CD4-positive, alpha-beta T cell treated with Interleukin-21 for 1 hour (primary cell): ENCODE data around the gene DGKI.

ENCODE experiments used
- DNase-seq: peaks from one replicate; pipeline ENCODE4 v3.0.0-alpha.2; 2020

Gene DGKI

DNA sequence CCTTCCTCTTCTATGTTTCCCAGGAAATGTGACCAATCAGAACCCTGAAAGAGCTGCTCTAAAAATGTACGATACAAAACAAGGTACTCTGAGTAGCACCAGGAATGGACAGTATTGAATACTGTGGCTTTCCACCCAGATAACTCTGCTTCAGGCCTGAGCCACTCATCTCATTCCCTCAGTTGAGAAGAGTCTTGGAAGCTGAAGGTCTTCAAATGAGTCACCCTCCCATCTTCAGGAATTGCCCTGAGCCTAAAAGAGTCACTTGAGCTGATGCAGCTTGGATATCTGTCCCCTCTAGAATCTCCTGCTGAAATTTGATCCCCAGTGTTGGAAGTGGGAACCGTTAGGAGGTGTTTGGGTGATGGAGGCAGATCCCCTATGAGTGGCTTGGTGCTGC, 210.4 kb downstream of the DGKI start:
- no peak for DNase-seq

DNA sequence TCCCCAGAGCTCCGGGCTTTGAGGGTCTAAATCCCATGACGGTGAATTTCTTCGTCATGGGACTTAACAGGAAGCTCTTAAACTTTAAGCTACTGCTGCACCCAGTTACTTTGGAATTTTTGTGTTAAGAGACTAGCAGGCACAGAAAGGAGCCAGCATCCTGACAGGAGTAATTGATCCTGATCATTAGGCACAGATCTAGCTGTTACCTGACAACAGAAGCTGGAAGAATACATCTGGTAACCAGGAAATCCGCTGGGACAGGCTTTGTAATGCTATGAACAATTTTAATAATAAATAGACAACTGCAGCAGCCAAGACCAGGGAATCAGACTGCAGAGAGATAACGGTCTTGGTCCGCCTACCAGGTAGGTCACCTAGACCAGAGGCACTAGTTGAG, 210.9 kb downstream of the DGKI start:
- no peak for DNase-seq

DNA sequence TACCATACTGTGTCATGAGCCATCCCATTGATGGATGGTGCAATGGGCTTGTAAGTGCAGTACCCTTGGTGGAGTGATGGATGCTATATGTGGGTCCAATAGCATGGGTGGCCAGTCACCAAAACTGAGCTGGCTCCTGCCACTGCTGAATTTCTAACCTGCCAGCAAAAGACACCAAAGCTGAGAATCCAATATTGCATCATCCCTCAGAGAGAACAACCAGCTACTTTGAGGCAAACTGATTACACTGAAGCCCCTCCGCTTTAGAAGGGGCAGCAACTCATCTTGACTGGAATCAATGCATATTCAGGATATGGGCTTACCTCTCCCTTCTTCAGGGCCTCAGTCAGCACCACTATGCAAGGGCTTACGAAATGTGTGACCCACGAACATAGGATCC, 211.6 kb downstream of the DGKI start:
- DNase-seq = no peak

DNA sequence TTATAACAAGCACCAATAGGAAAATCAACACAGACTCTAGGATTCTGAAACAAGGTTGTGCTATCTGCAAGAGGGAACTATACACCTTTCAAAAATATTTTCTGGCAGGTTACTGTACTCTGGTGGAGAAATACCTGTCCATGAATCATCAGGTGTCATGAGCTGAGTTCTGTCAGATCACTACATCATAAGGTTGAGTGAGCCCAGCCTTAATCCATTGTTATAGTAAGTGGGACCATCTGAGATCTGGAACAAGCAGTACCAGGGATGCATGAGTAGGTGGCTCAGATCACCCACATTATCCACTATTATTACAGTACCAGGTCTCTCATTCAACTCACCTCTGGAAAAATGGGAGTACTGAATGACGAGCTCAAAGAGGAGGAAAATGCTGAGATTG, 212.4 kb downstream of the DGKI start:
- no peak for DNase-seq

DNA sequence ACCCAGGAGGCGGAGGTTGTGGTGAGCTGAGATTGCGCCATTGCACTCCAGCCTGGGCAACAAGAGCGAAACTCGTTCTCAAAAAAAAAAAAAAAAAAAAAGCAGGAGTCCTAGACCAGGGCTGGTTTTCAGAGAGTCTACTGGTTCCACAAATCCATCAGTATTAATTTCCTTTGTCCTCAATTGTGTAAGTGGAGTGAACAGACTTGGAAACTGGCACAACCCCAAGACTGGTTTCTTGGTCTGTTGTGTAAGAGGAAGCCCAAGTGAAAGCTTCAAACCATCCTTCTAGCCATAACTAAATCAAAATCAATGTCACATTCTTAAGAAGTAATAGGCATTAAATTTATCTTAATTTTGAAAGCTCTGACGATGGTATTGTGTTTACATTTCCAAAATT, 213.6 kb downstream of the DGKI start:
- no peak for DNase-seq

DNA sequence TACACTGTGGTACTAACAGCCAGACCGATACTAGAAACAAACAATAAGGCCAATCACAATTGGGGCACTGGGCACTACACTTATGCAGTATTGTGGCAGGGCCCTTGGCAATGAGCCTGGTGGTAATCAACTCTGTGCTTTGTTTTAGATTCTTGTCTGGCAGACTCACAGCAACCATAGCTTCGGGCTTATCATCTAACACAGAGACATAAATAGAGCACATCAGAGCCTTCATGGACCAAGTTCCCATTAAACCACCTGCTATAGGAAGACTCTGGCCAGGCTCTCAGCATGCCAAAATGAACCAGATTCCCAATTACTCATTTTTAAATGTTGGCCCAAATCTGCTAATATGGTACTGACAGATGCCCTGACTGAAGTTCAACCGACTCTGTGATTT, 218.6 kb downstream of the DGKI start:
- no peak for DNase-seq

DNA sequence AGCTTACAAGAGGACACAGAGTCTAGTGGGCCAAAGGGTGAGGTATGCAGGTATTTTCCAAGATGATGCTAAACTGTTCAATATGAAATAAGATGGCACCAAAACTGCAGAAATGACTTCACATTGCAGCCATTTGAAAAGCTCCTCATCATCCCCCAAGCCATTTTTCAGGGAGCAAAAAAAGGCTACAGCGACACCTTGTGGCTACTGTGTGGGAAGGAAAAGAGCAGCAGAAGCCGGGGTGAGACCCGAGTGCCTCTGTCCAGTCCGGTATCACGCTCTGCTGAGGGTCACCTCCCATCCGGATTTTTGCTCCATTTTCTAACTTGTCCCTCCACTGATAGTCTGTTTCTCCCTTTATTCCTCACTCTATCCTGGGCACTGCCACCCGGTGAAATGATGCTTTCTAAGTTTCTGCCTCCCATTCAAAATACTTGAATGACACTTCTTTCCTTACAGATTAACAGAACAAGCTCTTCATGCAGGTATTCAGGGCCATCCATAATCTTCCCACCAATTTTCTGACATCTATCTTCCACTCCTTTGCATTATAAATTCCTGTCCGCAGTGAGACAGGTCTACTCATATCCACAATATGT, 220.2 kb downstream of the DGKI start:
- peak; percentile 8 for DNase-seq

DNA sequence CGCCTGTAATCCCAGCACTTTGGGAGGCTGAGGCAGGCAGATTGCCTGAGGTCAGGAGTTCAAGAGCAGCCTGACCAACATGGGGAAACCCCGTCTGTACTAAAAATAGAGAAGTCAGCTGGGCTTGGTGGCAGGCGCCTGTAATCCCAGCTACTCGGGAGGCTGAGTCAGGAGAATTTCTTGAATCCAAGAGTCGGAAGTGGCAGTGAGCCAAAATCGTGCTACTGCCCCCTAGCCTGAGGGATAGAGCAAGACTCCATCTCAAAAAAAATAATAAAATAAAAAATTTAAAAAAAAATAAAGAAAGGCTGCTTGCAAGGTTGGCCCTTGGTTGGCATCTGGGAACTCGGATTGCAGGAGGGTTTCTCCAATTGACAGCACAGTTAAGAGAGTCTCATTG, 221.6 kb downstream of the DGKI start:
- no peak for DNase-seq

DNA sequence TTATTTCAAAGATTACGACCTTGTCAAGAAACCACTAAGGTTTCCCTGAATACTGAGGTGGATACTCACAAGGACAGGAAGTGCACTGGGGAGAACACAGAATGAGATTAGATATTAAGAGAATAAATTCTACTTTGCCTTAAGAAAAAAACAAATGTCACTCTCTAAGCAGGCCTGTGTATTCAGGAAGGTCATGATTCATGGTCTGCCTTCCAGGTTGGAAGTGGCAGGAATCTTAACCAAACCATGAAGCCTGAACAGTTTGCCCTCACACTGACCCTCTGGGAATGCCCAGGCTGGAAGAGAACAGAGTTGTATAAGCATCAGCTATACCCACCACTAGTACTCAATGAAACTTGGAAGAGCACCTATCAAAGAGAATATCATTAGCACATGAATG, 227.6 kb downstream of the DGKI start:
- DNase-seq = no peak

DNA sequence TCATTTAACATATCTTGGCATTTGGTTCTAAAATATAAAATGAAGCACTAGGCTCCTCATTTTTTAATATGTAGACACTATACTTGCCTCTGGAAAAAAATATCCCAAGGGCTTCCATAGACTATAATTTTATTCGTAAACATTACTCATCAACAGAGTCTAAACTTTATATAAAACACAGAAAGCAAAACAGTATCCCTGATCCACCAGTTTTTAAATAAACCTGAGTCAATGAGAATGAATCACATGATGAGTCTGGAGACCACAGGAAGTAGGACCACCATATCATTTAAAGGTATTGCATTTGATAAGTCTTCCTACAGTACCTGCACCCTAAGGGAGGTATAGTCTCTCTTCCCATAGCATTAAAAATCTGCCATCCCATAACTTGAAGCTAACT, 228.0 kb downstream of the DGKI start:
- no peak for DNase-seq

DNA sequence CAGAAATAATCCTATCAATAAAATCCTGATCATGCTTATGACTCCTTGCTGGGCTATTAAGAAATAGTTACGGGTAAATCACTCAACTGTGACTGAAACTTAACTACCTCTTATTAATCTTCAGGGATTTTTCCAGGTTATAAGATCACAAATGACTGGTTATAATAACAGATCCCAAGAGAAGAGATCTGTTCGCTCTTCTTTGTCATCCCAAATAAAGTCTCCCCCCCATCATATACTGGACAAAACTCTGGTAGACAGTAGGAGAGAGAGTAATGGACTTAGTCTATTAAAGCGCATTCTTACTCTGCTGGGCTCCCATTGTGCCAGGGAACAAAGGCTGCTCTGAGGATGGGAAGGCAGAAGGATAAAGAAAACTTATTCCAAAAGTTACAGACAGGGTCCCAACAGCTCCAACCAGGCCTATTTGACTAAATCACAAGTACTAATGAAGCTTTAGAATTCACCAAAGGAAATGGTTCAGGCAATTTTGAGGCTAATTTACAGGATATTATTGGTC, 233.7 kb downstream of the DGKI start:
- no peak for DNase-seq

DNA sequence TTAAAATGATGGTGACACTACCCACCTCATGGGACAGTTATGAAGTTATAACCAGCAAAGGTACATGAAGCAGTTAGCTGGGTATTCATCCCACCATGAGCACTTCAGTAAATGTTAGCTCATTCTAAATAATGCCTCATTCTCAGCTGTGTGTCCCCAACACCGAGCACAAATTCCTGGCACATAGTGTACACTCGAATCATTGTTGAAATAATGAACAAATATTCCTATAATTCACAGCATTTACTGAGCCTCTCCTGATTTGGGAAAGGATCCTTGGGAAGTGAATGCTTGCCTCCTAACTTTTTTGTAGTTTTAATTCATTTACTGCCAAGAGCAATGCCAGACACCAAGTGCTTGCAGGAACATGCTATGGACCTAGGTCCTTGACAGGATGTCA, 235.2 kb downstream of the DGKI start:
- no peak for DNase-seq

DNA sequence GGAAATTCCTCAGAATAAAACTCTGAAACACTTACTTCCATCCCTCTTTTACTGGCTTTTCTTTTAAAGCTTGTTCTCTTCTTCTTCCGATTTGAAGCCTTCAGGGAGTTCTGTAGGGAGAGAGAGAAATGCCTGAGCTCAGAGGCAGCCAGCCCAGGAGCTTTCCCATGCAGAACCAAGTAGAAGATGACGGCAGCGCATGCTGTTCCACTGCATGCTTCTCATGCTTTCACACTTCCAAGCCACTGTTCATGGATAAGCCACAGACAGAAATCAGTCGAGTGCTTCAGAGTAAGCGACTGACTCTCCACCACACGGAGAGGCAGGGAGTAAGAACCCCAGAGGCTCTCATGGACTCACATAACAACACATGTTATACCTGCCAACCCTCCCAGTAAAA, 237.3 kb downstream of the DGKI start:
- DNase-seq = no peak

DNA sequence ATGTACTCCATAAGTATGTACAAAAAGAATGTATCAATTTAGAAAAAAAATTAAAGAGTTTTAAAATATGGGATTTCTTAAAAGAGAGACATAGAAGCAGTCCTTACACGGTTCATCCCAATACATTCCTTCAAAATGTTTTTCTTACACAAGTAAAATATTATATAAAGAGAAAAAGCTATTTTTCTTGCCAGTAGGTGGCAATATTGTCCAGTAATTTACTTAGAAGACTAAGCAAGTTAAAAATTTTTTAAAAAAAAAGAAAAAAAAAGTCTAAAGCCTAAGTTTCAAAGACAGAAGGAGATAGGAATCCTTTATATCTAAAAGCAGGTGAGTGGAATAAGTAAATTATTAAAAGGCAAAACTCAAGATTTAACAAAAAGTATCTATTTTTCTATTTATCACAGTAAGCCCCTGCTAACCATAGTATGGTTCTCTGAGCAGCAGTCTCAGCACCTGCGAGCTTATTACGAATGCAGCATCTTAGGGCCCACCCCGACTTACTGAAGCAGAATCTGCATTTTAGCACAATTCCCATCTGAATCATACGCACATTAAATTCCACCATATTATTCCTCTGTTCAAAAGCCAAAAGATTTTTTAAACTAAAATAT, 240.6 kb downstream of the DGKI start:
- DNase-seq = peak; percentile 7

DNA sequence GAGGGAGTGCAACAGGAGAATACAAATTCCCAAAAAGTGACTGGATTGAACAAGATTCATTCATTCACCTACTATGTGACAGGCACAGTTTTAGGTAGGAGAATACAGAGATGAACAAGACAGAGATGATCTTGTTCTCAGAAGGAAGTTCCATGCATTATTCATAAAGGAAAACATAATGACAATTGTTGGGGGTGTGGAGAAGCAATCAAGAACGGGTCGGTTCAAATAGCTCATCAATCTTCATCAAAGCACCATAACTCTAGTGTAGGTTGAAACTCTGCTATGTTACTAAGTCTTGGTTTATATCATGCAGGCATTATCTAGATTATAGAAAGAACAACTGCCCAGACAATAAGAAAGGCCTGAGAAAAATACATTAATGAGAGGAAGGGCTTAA, 243.7 kb downstream of the DGKI start:
- no peak for DNase-seq

DNA sequence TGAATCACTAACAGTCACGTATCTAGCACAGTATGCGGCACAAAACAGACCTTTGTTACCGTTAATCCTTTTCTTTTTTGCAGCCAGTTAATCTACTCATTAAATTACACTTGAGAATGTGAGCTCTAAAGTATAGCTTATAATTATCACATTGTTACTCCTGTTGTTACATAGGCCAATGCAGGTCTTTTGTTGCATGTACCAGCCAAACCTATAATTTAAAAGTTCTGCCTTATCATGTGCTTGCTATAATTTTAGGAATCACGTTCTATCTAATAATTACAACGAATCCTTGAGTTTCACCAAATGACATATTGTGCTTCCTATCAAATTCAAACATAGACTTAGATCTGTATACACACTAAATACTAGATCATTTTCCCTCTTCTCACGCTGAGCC, 245.1 kb downstream of the DGKI start:
- no peak for DNase-seq

DNA sequence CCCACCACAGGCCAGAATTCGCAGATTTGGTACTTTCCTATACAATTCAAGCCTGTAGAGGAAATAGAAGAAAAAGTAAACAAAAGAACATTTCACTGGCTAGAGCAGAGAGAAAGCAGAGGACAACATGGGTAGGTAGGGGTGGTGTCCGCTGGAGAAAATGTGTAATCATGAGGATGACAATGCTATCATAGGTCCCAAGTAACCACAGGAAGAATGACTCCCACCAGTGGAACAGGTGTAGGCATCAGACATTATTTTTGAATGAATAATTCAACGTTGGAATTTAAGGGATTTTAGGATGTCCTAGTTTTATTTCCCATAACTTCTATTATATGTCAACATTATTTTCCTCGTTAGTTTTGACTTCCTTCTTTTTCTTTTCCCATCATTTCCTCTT, 248.9 kb downstream of the DGKI start:
- DNase-seq = no peak

DNA sequence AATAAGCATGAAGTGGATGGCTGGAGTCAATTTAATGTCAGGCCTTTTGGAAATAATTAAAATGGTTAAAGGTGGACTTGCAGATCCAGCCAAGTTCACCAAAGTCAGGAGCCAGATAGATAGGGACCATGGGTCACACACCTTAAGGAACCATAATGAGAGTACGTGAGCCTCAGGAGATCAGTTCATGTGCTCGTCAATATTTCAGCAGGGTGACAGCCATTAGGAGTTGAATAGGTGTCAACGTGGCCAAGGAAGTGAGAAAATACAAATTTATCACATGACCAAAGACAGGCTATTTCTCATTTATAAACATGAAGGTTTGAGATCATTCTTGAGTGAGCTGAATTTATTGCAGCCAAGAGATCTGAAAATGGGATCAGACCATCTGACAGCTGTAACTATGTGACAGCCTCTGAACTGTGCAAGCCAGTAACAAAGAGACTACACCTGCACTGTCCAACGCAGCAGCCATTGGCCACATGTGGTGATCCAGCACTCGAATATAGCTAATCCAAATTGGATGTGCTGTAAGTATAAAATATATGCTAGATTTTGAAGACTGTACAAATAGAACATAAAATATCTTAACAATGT, 253.6 kb downstream of the DGKI start:
- no peak for DNase-seq

DNA sequence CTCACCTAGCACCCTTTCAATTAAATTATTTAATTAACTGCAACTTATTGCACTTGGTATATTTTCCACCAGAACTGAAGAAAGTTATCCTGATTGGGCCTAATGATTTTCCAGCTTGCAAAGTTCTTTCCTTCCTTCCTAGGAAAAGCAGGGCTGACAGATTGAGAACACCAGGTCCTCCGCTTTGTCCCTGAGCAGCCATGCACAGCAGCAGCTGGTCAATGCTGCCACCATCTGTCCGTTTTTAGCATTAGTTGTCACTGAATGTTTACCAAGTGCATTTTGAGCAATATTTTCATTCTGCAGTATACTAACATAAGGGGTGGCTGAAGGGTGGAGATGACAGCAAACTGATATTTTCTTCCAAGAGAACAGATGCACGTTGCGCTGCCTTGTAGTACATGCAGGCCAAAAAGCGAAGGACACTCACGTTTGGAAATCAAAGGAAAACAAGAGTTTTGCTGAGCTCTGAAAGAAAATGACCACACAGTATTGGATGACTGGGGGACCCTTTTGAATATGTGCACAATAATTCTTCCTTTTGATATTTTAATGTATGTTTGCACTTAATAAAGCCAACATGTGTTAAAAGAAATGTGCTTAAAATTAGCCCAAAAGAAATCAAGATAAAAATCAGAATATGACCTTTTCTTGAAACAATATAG, 254.4 kb downstream of the DGKI start:
- DNase-seq = no peak

DNA sequence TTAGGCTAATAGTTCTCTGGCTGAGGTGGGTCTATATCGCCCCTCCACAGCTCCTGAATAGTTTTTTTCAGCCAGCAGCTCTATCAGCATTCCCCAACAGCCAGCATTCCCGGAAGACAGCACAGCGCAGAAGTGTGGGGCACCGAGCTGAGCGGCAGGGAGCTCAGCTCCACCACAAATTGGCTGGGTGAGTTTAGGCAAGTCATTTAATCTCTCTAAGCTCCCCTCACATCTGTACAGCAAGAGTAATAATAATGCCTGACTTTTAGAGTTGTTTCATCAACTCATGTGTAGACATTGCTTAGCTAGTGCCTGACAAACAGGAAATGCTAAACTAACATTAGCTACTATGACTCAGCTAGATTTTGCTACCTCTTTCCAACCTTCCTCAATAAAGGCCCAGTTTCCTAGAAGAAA, 255.3 kb downstream of the DGKI start:
- DNase-seq = no peak

DNA sequence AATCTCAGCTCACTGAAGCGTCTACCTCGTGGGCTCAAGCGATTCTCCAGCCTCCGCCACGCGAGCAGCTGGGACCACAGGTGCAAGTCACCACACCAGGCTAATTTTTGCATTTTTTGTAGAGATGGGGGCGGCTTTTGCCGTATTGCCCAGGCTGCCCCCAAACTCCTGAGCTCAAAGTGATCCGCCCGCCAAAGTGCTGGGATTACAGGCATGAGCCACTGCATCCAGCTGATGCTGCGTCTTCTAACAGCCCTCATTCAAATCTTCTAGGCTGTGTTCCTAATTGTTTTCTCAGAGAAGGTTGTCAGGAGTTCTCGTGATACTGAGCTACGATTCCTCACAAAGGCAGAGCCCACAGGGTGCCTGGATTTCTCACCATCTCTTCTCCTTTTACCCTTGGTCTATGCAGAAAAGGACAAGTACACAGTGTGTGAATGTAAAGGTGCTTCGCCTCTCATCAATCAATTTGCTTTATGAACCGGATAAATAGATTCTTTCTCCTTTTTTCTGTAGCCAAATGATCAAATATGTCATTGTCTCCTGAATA, 255.9 kb downstream of the DGKI start:
- DNase-seq = no peak

DNA sequence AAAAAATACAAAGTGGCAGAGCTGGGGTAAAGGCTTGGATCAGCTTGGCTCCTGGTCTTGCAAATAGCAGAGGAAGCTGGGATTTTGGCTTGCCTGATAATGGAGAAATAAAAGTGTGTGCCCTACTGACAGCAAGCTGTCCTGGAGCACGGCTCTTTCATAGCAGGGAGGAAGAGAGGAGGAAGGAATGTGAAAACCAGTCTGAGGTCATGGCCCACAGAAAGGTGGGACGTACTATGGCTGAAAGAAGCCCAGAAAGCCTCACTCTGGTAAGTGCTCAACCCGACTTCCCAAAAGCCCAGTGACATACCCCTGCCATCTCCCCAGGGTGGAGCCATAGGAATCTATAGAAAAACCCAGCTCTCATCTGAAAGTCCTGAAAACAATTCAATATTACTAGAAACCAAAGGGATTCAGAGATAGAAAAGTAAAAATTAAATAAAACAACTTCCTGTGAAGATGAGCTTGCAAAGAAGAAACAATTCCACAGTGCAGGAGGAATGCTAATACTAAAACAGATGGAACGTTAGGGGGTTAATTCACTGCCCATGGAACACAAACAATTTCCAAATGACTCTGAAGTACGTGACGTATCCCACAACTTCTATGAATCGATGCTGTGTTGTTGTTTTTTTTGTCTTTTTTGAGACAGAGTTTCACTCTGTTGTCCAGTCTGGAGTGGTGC, 256.6 kb downstream of the DGKI start:
- no peak for DNase-seq

DNA sequence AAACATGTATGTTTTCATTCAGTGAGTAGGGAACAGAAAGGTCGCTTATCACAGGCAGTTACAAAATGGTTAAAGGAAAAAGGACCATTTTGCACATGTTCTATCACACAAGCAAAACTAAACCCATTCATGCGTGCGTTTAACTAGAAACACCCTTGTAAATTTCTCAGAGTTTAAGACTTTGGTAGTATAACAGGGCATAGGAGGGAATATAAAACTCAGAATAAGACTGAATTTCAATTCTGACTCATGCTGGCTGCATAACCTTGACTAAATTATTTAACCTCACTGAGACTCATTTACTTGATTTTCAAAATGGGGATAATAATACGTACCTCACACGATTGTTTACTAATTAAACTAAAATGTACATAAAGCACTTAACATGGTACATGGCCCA, 259.4 kb downstream of the DGKI start:
- no peak for DNase-seq
